Astrocyte (in vitro differentiated cells and primary cell): ENCODE data around the gene TMEM14B.

ENCODE experiments used
- CTCF ChIP-seq: IDR thresholded peaks from 2 replicates; pipeline ENCODE4 v1.5.1; 2011; ENCODE audit warnings: low read depth, mild to moderate bottlenecking, inconsistent platforms, low read length, moderate library complexity; ENCODE audit not compliant: insufficient read depth
- EZH2 ChIP-seq: IDR thresholded peaks from 2 replicates; pipeline ENCODE4 v1.6.1; 2012; ENCODE audit warnings: mild to moderate bottlenecking, low read length, inconsistent platforms; ENCODE audit not compliant: insufficient read depth

GRCh38 chr6:10740061-10740460, 7.5 kb upstream of the TMEM14B start:
- TF ChIP-seq CTCF (no peak), EZH2 (no peak)
